HepG2 (cell line): ENCODE results near the gene PLXNA1. TPM values are rescaled to one million over a fixed set of nuclear protein-coding genes. Genes with fewer than 3 reads are reported as not detected.

Experiments used
- ATAC-seq: fragments of 200-7000 bp; cut with Tn5 transposase; 3 replicates; pipeline ENCODE4 v1.9.1; 2020; ENCODE audit warnings: mild to moderate bottlenecking, moderate library complexity
- BruUV-seq: library from RNA; stranded (reverse); fragments of 400-500 nt; replicated peaks from 2 replicates; lab custom pipeline; 2021; lab: Mats Ljungman, UMichigan
- CTCF ChIA-PET: fragments of 300-600 bp; formaldehyde crosslinking; extraction: SDS; loops from one replicate; lab custom pipeline; 2021; ENCODE audit warnings: low total read pairs, inconsistent platforms, low intra/inter-chr PET ratio; lab: Yijun Ruan, JAX
- POLR2A ChIA-PET: fragments of 350-600 bp; sonication (Branson Sonifier 250); formaldehyde crosslinking; loops from one replicate; lab custom pipeline; 2020; ENCODE audit warnings: antibody characterized with exemption, inconsistent platforms; lab: Yijun Ruan, JAX
- DNase-seq: peaks from one replicate; pipeline ENCODE4 v3.0.0-alpha.2; 2015; ENCODE audit warnings: low spot score
- FAIRE-seq: peaks from 3 replicates; lab custom pipeline; 2011; peaks lifted over from hg19 to GRCh38; lab: Jason Lieb, UNC
- H2AFZ ChIP-seq: one replicate; pipeline ENCODE4 v1.6.1; 2011; ENCODE audit warnings: low read length, inconsistent platforms
- H3K27ac ChIP-seq: fragments of 300-600 bp; 3 replicates; pipeline ENCODE4 v1.8.0; 2011; ENCODE audit warnings: mixed run types, mild to moderate bottlenecking, mixed read lengths, low read length, inconsistent platforms; ENCODE audit not compliant: insufficient read depth; ENCODE audit errors: extremely low read length
- H3K27me3 ChIP-seq, 2 experiments: fragments of 200-600 bp in 1 of 2; 2 replicates in 1 of 2; 3 replicates in 1 of 2; pipeline versions ENCODE4 v1.6.0 to v1.8.0; 2011; ENCODE audit warnings: low read length in 2 of 2, mild to moderate bottlenecking in 2 of 2, moderate library complexity in 2 of 2, inconsistent platforms in 1 of 2; ENCODE audit not compliant: insufficient read depth in 2 of 2, control insufficient read depth in 1 of 2
- H3K36me3 ChIP-seq, 2 experiments: fragments of 200-600 bp in 1 of 2; replicated peaks in 1 of 2; 2 replicates in 1 of 2; 3 replicates in 1 of 2; pipeline versions ENCODE4 v1.5.1 to v1.8.0; 2011; ENCODE audit warnings: low read length in 2 of 2, inconsistent platforms in 1 of 2; ENCODE audit not compliant: insufficient read depth in 2 of 2, control insufficient read depth in 1 of 2
- H3K4me1 ChIP-seq: 2 replicates; pipeline ENCODE4 v1.5.1; 2012; ENCODE audit warnings: low read length, inconsistent platforms; ENCODE audit not compliant: insufficient read depth
- H3K4me2 ChIP-seq: 2 replicates; pipeline ENCODE4 v1.6.0; 2011; ENCODE audit warnings: low read depth, low read length, inconsistent platforms
- H3K4me3 ChIP-seq, 3 experiments: fragments of 200-600 bp in 1 of 3; sonication (generic), shearing (Covaris generic) in 1 of 3; replicated peaks in 1 of 3; 2 replicates each; pipeline ENCODE4 v1.5.1; 2011 to 2016; ENCODE audit warnings: low read length in 3 of 3, inconsistent platforms in 2 of 3, low read depth in 2 of 3, mild to moderate bottlenecking in 2 of 3, control low read depth in 1 of 3, mixed read lengths in 1 of 3; ENCODE audit not compliant: insufficient read depth in 1 of 3
- H3K79me2 ChIP-seq: one replicate; pipeline ENCODE4 v1.6.1; 2011; ENCODE audit warnings: low read length, inconsistent platforms; ENCODE audit not compliant: insufficient read depth
- H3K9ac ChIP-seq: 2 replicates; pipeline ENCODE4 v1.6.0; 2011; ENCODE audit warnings: mild to moderate bottlenecking, low read depth, low read length, inconsistent platforms; ENCODE audit not compliant: insufficient read depth
- H3K9me3 ChIP-seq: 2 replicates; pipeline ENCODE4 v1.5.1; 2012; ENCODE audit warnings: mild to moderate bottlenecking, low read length
- H4K20me1 ChIP-seq: 2 replicates; pipeline ENCODE4 v1.6.0; 2011; ENCODE audit warnings: inconsistent platforms, mild to moderate bottlenecking, low read length, moderate library complexity; ENCODE audit not compliant: insufficient read depth
- FOXC1 ChIP-seq: sonication (generic); formaldehyde crosslinking; IDR thresholded peaks from 2 replicates; pipeline ENCODE4 v1.8.0; 2022; ENCODE audit warnings: mild to moderate bottlenecking, missing genetic modification reagents, borderline replicate concordance
- NR2F2 ChIP-seq: IDR thresholded peaks from 2 replicates; pipeline ENCODE4 v1.6.1; 2012; ENCODE audit warnings: low read depth, inconsistent platforms, borderline replicate concordance
- PAXIP1 ChIP-seq: sonication (generic); formaldehyde crosslinking; conservative IDR thresholded peaks from 2 replicates; pipeline ENCODE4 v1.4.0; 2020; ENCODE audit warnings: mild to moderate bottlenecking, missing genetic modification reagents, moderate library complexity
- PLSCR1 ChIP-seq: sonication (generic); formaldehyde crosslinking; IDR thresholded peaks from 2 replicates; pipeline ENCODE4 v1.5.0; 2020; ENCODE audit warnings: missing genetic modification reagents, mild to moderate bottlenecking, borderline replicate concordance
- ZBTB4 ChIP-seq: sonication (generic); formaldehyde crosslinking; IDR thresholded peaks from 2 replicates; pipeline ENCODE4 v1.4.0; 2020; ENCODE audit warnings: missing genetic modification reagents, mild to moderate bottlenecking, borderline replicate concordance
- ZNF326 ChIP-seq: sonication (generic); formaldehyde crosslinking; IDR thresholded peaks from 2 replicates; pipeline ENCODE4 v1.4.0; 2020; ENCODE audit warnings: missing genetic modification reagents, borderline replicate concordance
- ZNF441 ChIP-seq: sonication (generic); formaldehyde crosslinking; IDR thresholded peaks from 2 replicates; pipeline ENCODE4 v1.7.0; 2021; ENCODE audit warnings: missing genetic modification reagents, borderline replicate concordance
- ZNF790 ChIP-seq: sonication (generic); formaldehyde crosslinking; IDR thresholded peaks from 2 replicates; pipeline ENCODE4 v1.8.0; 2022; ENCODE audit warnings: missing genetic modification reagents, mild to moderate bottlenecking, borderline replicate concordance
- WGBS: methylation state at CpG from one replicate; pipeline ENCODE4 v1.1.6; 2017; ENCODE audit warnings: low lambda C conversion rate; 5-methylcytosine and 5-hydroxymethylcytosine counted together
- in situ Hi-C: cut with HindIII; loops from 2 replicates; pipeline ENCODE4 v1.10.0; 2017; ENCODE audit warnings: low pct_unique_long_range_greater_than_20kb; ENCODE audit not compliant: extremely low pct_ligation_motif_present
- intact Hi-C: fragments of 100-400 bp; cut with micrococcal nuclease; formaldehyde crosslinking; loops from one replicate; pipeline ENCODE4 v1.10.0; 2022; ENCODE audit not compliant: unreplicated experiment
- polyA plus RNA-seq, 8 experiments: library from polyadenylated mRNA; depleted of rRNA in 3 of 8; stranded (reverse) in 7 of 8; unstranded in 1 of 8; fragments of >200 nt; fragmentation: Illumina TruSeq in 4 of 8; extraction: Trizol in 4 of 8; gene quantifications; 2 replicates each; pipeline versions ENCODE4 v1.2.1 to v1.2.3, GENCODE V29; 2011 to 2016; ENCODE audit warnings: low read depth in 4 of 8, missing spikeins in 1 of 8, mixed read lengths in 1 of 8; ENCODE audit not compliant: insufficient read depth in 1 of 8
- total RNA-seq, 5 experiments: library from RNA; depleted of rRNA; stranded (reverse); fragments of >200 nt; fragmentation: Illumina TruSeq; extraction: Trizol; gene quantifications; 2 replicates each; pipeline ENCODE4 v1.2.3, GENCODE V29; 2016; ENCODE audit warnings: low read depth in 1 of 5

PLXNA1 gene
- total and polyA plus RNA-seq, 2 of the 13 experiments (the other 11 are each of a cell fraction or from before 2014, with no cell fraction given): 16.6 to 18.2 TPM

- FAIRE-seq: no peak
- no peak for TF ChIP-seq ZBTB4
- no peak for TF ChIP-seq PLSCR1 (CRISPR knock-in tag)
- no peak for TF ChIP-seq ZNF326
- no peak for TF ChIP-seq PAXIP1
- no peak for TF ChIP-seq NR2F2
- TF ChIP-seq ZNF790 (CRISPR knock-in tag): no peak
- no peak for TF ChIP-seq ZNF441 (CRISPR knock-in tag)
- no peak for TF ChIP-seq FOXC1
- TF ChIP-seq, all 625 proteins: peak for 0
- Histone ChIP-seq H3K79me2 (no peaks in the 10 kb centered on the region), H3K27me3 (no peaks in the 10 kb centered on the region), H3K4me3 (no peak overlapping the region), H4K20me1 (no peaks in the 10 kb centered on the region), H3K36me3 (peaks cover 24 to 30% of the 10 kb centered on the region in 2 experiments; a peak in 4 of 5 replicates), H3K9ac (no peak overlapping the region), H2AFZ (no peak overlapping the region), H3K4me1 (no peaks in the 10 kb centered on the region), H3K9me3 (no peaks in the 10 kb centered on the region), H3K27ac (no peak overlapping the region), H3K4me2 (no peak overlapping the region)
- ATAC-seq: no peak
- intact Hi-C loops (no loop called here), in situ Hi-C loops (no loop called here)
- no TSS peak for BruUV-seq
- ChIA-PET POLR2A (no interaction called here), CTCF (no interaction called here)
- DNase-seq: no peak
- WGBS: 99% methylated on average over 15 of the region's 50 CpGs
Observed at GRCh38 chr3:127013758-127014535, 31.0 kb downstream of the PLXNA1 start.
